HG02588 (cell line): Measurements from ENCODE around the gene COA1.
"Not testable (repeated sequence)": the region's sequence is repeated elsewhere in the genome, so short reads cannot be mapped to it uniquely, and the experiment has no call there.

Experiments
- ATAC-seq: cut with Tn5 transposase; IDR thresholded peaks from one replicate; pipeline ENCODE4 v1.9.1; 2021; ENCODE audit warnings: mild to moderate bottlenecking, moderate library complexity; ENCODE audit not compliant: unreplicated experiment

The COA1 gene

DNA sequence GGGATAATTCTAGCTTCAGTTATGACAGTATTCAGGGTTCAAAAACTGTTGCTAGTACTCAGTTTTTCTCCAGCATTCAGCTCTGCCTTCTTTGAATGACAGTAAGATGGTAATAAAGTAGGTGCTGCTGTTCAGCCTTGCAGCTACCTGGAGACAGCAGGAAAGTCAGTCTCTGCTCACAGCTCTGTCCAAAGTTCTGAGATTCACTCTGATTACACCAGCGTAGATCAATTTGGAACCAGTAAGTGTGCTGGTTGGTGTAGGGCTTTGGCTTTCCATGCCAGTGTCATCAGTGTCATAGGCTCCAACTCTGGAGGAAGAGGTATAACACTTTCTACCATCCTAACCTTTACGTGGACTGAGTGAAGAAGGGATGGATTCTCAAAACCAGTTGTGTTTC, 120.2 kb downstream of the COA1 start:
- no peak for ATAC-seq

DNA sequence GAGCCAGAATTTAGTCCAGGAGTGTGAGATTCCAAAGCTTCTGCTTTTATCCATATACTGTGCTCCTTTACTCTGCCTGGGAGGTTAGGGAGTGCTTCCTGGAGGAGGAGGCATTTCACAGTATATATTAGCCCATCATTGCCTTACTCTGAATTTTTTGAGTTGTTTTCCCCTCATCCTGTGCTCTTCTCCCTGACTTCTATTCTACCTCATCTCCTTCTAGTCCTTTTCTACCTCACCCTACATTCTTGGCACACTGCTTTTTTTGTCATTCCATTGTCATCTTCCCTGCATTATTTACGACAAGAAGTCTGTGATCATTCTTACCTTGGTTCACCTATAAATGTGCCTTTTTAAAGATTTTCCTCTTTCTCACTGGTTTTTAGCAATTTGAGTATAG, 125.1 kb downstream of the COA1 start:
- no peak for ATAC-seq

DNA sequence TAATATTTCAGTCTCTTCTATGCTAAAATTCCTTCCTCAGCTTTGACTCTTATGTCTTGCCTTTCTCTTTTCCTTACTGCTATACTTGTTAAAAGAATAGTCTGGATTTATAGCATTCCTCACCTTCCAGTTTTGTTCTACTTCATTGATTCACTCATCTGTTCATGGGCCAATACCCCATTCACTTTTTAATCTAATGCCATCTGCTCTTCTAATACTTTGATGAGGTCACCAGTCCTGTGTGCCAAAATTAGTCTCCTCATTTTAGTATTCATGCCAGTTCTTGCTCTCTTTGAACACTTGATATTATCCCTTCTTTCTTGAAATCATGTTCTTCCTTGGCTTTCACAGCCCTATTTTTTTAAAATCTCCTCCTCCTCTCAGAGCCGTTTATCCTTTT, 127.1 kb downstream of the COA1 start:
- no peak for ATAC-seq

DNA sequence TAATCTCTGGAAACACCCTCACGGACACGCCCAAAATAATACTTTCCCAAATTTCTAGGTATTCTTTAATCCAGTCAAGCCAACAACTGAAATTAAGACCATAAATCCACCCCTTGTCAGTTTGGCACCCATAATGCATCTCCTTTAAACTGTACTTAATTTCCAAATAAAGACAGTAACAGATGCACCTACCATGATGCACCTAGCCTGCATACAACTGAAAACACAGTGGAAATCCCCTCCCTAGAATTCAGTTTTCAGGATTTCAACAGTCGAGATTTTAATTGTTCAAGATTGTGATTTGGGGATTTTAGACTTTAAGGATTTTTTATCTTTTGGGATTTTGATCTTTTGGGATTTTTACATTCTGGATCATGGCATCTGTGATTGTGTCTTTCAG, 129.3 kb downstream of the COA1 start:
- no peak for ATAC-seq

DNA sequence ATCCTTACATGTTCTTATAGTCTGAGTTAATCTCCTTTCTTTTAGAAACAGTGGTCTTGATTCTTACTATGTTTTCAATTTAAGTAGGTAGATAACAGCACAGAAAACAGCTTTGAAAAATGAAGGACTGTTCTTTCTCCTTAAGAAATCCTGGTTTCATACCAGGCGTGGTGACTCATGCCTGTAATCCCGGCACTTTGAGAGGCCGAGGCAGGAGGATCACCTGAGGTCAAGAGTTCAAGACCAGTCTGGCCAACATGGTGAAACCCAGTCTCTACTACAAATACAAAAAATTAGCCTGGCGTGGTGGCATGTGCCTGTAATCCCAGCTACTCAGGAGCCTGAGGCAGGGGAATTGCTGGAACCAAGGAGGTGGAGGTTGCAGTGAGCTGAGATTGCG, 132.9 kb downstream of the COA1 start:
- ATAC-seq = not testable (repeated sequence)

DNA sequence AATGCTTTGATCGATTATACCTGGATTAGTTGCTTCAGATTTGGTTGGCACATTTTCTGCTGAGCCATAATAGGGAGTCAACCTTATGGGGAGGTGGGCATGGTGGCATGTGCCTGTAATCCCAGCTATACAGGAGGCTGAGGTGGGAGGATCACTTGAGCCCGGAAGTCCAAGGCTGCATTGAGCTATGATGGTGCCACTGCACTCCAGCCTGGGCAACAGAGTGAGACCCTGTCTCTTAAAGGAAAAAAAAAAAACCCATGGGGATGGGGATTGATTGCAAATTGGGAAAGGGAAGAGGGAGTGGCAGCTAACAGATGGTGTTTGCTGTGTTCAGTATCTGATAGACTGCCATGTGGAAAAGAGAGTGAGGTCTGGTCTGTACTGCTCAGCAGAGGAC, 135.3 kb downstream of the COA1 start:
- ATAC-seq = no peak

DNA sequence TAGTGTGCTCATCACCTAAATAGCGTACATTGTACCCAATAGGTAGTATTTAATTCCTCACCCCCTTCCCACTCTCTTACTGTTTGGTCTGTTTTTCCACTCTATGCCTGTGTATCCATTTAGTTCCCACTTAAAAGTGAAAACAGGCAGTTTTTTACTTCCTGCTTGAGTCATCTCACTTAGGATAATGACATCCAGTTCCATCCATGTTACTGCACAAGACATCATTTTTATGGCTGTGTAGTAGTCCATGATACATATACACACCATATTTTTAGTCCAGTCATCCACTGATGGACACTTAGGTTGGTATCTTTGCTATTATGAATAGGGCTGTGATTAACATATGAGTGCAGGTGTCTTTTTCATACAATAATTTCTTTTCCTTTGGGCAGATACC, 136.3 kb downstream of the COA1 start:
- no peak for ATAC-seq

DNA sequence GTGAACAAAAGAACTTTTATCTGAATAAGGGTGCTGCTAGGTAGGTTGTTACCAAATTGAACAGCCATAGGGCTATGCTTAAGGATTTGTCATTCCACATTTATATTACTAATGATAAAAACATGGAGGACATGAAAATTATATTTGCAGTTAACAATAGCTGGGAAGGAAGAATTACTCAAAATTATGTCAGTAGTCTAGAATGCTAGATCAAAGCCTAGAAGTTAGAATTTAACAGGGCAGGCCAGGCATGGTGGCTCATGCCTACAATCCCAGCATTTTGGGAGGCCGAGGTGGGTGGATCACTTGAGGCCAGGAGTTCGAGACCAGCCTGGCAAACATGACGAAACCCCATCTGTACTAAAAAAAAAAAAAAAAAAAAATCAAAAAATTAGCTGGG, 137.0 kb downstream of the COA1 start:
- no peak for ATAC-seq

DNA sequence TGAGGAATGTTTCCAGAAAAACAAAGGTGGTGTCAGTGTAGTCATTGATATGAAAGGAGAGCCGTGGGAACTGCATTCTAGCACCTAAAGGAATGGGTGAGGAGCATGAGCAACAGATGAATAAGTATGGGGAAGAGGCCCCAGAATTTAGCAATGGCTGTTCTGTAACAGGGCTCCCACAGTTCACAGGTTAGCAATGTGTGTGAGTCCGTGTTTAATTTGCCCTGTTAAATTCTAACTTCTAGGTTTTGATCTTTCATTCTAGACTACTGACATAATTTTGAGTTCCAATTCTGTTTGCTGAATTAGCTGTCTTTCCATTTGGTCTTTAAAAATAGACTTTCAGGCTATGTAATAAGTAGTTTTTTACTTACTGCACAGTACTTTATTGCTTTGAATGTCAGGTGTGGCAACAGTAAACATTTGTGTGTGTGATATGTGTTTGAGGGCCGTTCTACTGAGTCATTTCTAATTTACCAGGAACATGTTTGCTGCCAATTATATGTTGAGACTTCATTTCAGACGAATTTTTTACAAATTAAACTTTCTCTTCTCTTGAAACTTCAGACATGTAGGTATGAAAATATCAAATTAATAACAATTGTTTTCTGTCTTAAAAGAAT, 137.7 kb downstream of the COA1 start:
- no peak for ATAC-seq

DNA sequence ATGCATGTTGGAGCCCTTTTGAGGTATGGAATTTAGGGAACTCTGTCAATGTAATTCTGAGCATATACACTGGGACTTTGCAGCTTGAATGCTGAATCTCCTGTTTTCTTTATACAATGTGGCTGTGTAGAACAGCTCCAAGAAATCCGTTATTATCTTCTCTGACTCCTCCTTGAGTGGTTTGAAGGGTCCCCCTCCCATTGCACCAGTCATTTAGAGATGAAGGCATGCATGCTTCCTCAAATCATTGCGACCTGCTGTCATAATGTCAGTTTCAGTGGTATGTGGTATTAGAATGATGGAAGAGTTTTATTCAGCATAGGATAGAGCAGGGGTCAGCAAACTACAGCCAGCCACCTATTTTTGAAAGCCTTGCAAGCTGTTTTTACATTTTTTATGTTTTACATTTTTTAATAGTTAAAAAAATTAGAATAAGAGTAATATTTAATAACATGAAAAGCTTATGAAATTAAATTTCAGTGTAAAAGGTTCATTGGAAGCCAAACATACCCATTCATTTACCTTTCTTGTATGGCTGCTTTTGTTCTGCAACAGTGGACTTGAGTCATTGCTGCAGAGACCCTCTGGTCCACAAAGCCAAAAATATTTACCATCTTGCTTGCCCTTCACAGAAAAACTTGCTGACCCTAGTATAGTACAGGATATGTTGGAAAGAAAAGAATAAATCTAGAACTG, 138.3 kb downstream of the COA1 start:
- ATAC-seq = peak; percentile 76

DNA sequence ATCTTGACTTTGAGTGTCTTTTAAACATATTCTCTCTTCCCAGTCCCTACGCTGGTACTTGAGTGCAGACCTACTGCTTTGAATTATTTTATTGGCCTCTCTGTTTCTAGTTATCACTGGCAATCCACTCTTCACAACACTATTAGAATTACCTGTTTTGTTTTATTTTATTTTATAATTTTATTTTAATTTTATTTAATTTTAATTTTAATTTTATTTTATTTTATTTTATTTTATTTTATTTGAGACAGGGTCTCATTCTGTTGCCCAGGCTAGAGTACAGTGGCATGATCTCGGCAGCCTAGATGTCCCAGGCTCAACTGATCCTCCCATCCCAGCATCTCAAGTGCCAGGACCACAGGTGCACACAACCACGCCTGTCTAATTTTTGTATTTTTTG, 139.6 kb downstream of the COA1 start:
- no peak for ATAC-seq
